SK-N-SH treated with all-trans-retinoic acid at 6 μM for 48 hours (cell line): ENCODE measurements around the gene ZNF547.

Experiments used
- ATAC-seq: fragments of 200-7000 bp; cut with Tn5 transposase; 3 replicates; pipeline ENCODE4 v1.9.1; 2020; ENCODE audit warnings: mild to moderate bottlenecking, moderate library complexity
- BACH2 ChIP-seq: fragments of 250-450 bp; sonication (Bioruptor Pico); IDR thresholded peaks from 2 replicates; pipeline ENCODE4 v1.9.0; 2021; ENCODE audit warnings: mild to moderate bottlenecking, borderline replicate concordance
- CREB5 ChIP-seq: fragments of 250-450 bp; sonication (Bioruptor Pico); IDR thresholded peaks from 2 replicates; pipeline ENCODE4 v1.5.1; 2020; ENCODE audit warnings: low read depth, mild to moderate bottlenecking, moderate library complexity
- CSDC2 ChIP-seq: fragments of 250-450 bp; sonication (Bioruptor Pico); IDR thresholded peaks from 2 replicates; pipeline ENCODE4 v1.5.0; 2020; ENCODE audit warnings: mild to moderate bottlenecking, moderate library complexity
- ESRRG ChIP-seq: fragments of 250-450 bp; sonication (Bioruptor Pico); IDR thresholded peaks from 2 replicates; pipeline ENCODE4 v1.6.1; 2021; ENCODE audit warnings: mild to moderate bottlenecking
- GLIS3 ChIP-seq: fragments of 250-450 bp; sonication (Bioruptor Pico); IDR thresholded peaks from 2 replicates; pipeline ENCODE4 v1.5.0; 2020; ENCODE audit warnings: mild to moderate bottlenecking, moderate library complexity
- ISL1 ChIP-seq: fragments of 250-450 bp; sonication (Bioruptor Pico); IDR thresholded peaks from 2 replicates; pipeline ENCODE4 v2.1.2; 2022; ENCODE audit warnings: mild to moderate bottlenecking, moderate library complexity
- OSR1 ChIP-seq: fragments of 250-450 bp; sonication (Bioruptor Pico); IDR thresholded peaks from 2 replicates; pipeline ENCODE4 v1.8.0; 2022; ENCODE audit warnings: moderate library complexity, mild to moderate bottlenecking, inconsistent platforms
- POU6F1 ChIP-seq: fragments of 250-450 bp; sonication (Bioruptor Pico); IDR thresholded peaks from 2 replicates; pipeline ENCODE4 v1.8.0; 2021; ENCODE audit warnings: low read depth, mild to moderate bottlenecking, moderate library complexity, borderline replicate concordance
- PPARA ChIP-seq: fragments of 250-450 bp; sonication (Bioruptor Pico); IDR thresholded peaks from 2 replicates; pipeline ENCODE4 v1.5.0; 2020; ENCODE audit warnings: mild to moderate bottlenecking, borderline replicate concordance
- RARB ChIP-seq: fragments of 250-450 bp; sonication (Bioruptor Pico); IDR thresholded peaks from 2 replicates; pipeline ENCODE4 v1.8.0; 2021; ENCODE audit warnings: mild to moderate bottlenecking, moderate library complexity
- SNAI2 ChIP-seq: fragments of 250-450 bp; sonication (Bioruptor Pico); IDR thresholded peaks from 2 replicates; pipeline ENCODE4 v1.5.0; 2020; ENCODE audit warnings: mild to moderate bottlenecking, moderate library complexity
- TCF4 ChIP-seq: fragments of 250-450 bp; sonication (Bioruptor Pico); IDR thresholded peaks from 2 replicates; pipeline ENCODE4 v1.8.0; 2021; ENCODE audit warnings: mild to moderate bottlenecking, moderate library complexity, borderline replicate concordance
- TOX ChIP-seq: fragments of 250-450 bp; sonication (Bioruptor Pico); IDR thresholded peaks from 2 replicates; pipeline ENCODE4 v1.8.0; 2021; ENCODE audit warnings: mild to moderate bottlenecking, moderate library complexity, borderline replicate concordance
- TSHZ2 ChIP-seq: fragments of 250-450 bp; sonication (Bioruptor Pico); IDR thresholded peaks from 2 replicates; pipeline ENCODE4 v1.5.0; 2020; ENCODE audit warnings: mild to moderate bottlenecking, moderate library complexity
- ZC3H10 ChIP-seq: fragments of 250-450 bp; sonication (Bioruptor Pico); IDR thresholded peaks from 2 replicates; pipeline ENCODE4 v1.5.1; 2021; ENCODE audit warnings: mild to moderate bottlenecking, moderate library complexity
- ZFP3 ChIP-seq: fragments of 250-450 bp; sonication (Bioruptor Pico); IDR thresholded peaks from 2 replicates; pipeline ENCODE4 v1.5.0; 2020; ENCODE audit warnings: mild to moderate bottlenecking, moderate library complexity
- ZFP30 ChIP-seq: fragments of 450-650 bp; formaldehyde crosslinking; IDR thresholded peaks from 2 replicates; pipeline ENCODE4 v1.5.0; 2022; ENCODE audit warnings: mild to moderate bottlenecking, moderate library complexity
- ZNF565 ChIP-seq: fragments of 450-650 bp; formaldehyde crosslinking; conservative IDR thresholded peaks from 2 replicates; pipeline ENCODE4 v1.5.0; 2020; ENCODE audit warnings: low read depth, mild to moderate bottlenecking, moderate library complexity
- ZNF70 ChIP-seq: fragments of 450-650 bp; formaldehyde crosslinking; IDR thresholded peaks from 2 replicates; pipeline ENCODE4 v1.5.0; 2020; ENCODE audit warnings: mild to moderate bottlenecking, moderate library complexity
- ZNF8 ChIP-seq: fragments of 450-650 bp; formaldehyde crosslinking; IDR thresholded peaks from 2 replicates; pipeline ENCODE4 v1.5.0; 2020; ENCODE audit warnings: mild to moderate bottlenecking, moderate library complexity
- TF ChIP-seq, protein P1 (sequence below): fragments of 250-450 bp; sonication (Bioruptor Pico); IDR thresholded peaks from 2 replicates; pipeline ENCODE4 v1.8.0; 2020; ENCODE audit warnings: mild to moderate bottlenecking, moderate library complexity, borderline replicate concordance

ZNF547 gene

GRCh38 chr19:57362997-57363687 is at the start of gene ZNF547, which contains the start of gene TRAPPC2B:
Gene ZNF547 (plus strand): TSS chr19:57363551. CDS start chr19:57368556, 5,005 bp downstream.
Gene TRAPPC2B (plus strand): TSS chr19:57363551. CDS start chr19:57364834, 1,283 bp downstream.
- ATAC-seq = peak; percentile 100
- peak; percentile 60; the same call in 1 of the 2 replicates for TF ChIP-seq CSDC2 (CRISPR knock-in tag)
- TF ChIP-seq TSHZ2 (CRISPR knock-in tag) = no peak
- TF ChIP-seq ZFP30 (CRISPR knock-in tag) = 0 out of 2 replicates have a peak, but pooled peaks have one; percentile 6
- no peak for TF ChIP-seq TCF4 (CRISPR knock-in tag)
- TF ChIP-seq CREB5 (CRISPR knock-in tag) = peak; percentile 62; the same call in 1 of the 2 replicates

GRCh38 chr19:57314146-57314545 is 49.2 kb upstream of the ZNF547 start:
- ATAC-seq = no peak
- TF ChIP-seq ESRRG (CRISPR knock-in tag) (no peak), TCF4 (CRISPR knock-in tag) (no peak), ZFP3 (CRISPR knock-in tag) (no peak), ZNF565 (CRISPR knock-in tag) (no peak), ZFP30 (CRISPR knock-in tag) (no peak), RARB (no peak), SNAI2 (CRISPR knock-in tag) (no peak), CSDC2 (CRISPR knock-in tag) (no peak), ZNF70 (CRISPR knock-in tag) (no peak), ZNF8 (CRISPR knock-in tag) (no peak), GLIS3 (no peak), BACH2 (CRISPR knock-in tag) (no peak), PPARA (CRISPR knock-in tag) (no peak), ZC3H10 (no peak), ISL1 (CRISPR knock-in tag) (no peak), TOX (CRISPR knock-in tag) (no peak)

- ATAC-seq = no peak
- TF ChIP-seq ZFP3 (CRISPR knock-in tag) = no peak
- TF ChIP-seq TCF4 (CRISPR knock-in tag) = no peak
- no peak for TF ChIP-seq ZNF8 (CRISPR knock-in tag)
- TF ChIP-seq POU6F1 (CRISPR knock-in tag) = no peak
- TF ChIP-seq CSDC2 (CRISPR knock-in tag) = no peak
- TF ChIP-seq CREB5 (CRISPR knock-in tag) = no peak
- no peak for TF ChIP-seq TOX (CRISPR knock-in tag)
- no peak for TF ChIP-seq BACH2 (CRISPR knock-in tag)
- TF ChIP-seq ZFP30 (CRISPR knock-in tag) = no peak
- TF ChIP-seq GLIS3 = no peak
- TF ChIP-seq ISL1 (CRISPR knock-in tag) = no peak
Measured at GRCh38 chr19:57317503-57317902, 45.8 kb upstream of the ZNF547 start.

GRCh38 chr19:57319869-57320179 is 43.5 kb upstream of the ZNF547 start:
- ATAC-seq = peak; percentile 38
- TF ChIP-seq RARB (no peak), CREB5 (CRISPR knock-in tag) (no peak), ZFP3 (CRISPR knock-in tag) (no peak), OSR1 (CRISPR knock-in tag) (no peak), ZNF8 (CRISPR knock-in tag) (no peak), GLIS3 (no peak), SNAI2 (CRISPR knock-in tag) (no peak), ESRRG (CRISPR knock-in tag) (no peak), TOX (CRISPR knock-in tag) (no peak)
- TF ChIP-seq, protein P1, sequence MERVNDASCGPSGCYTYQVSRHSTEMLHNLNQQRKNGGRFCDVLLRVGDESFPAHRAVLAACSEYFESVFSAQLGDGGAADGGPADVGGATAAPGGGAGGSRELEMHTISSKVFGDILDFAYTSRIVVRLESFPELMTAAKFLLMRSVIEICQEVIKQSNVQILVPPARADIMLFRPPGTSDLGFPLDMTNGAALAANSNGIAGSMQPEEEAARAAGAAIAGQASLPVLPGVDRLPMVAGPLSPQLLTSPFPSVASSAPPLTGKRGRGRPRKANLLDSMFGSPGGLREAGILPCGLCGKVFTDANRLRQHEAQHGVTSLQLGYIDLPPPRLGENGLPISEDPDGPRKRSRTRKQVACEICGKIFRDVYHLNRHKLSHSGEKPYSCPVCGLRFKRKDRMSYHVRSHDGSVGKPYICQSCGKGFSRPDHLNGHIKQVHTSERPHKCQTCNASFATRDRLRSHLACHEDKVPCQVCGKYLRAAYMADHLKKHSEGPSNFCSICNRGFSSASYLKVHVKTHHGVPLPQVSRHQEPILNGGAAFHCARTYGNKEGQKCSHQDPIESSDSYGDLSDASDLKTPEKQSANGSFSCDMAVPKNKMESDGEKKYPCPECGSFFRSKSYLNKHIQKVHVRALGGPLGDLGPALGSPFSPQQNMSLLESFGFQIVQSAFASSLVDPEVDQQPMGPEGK (CRISPR knock-in tag) = no peak
